Left lobe of liver (tissue), 2 donors: Measurements from ENCODE around the gene ADGRB3. TPM values are rescaled to one million over a fixed set of nuclear protein-coding genes. Genes with fewer than 3 reads are reported as not detected.
"Not testable (repeated sequence)": the region's sequence is repeated elsewhere in the genome, so short reads cannot be mapped to it uniquely, and the experiment has no call there.

ENCODE experiments used
- ATAC-seq: fragments of 200-7000 bp; cut with Tn5 transposase; one replicate; pipeline ENCODE4 v1.9.1; 2020; ENCODE audit warnings: mild to moderate bottlenecking, moderate library complexity
- DNase-seq: peaks from one replicate; pipeline ENCODE4 v3.0.0-alpha.2; 2020; ENCODE audit warnings: low spot score
- total RNA-seq: library from RNA; stranded (reverse); gene quantifications from one replicate; pipeline ENCODE4 v1.2.1, GENCODE V29; 2021
- donor health status: DM: no; HTN: no; CAD: no; lungs with moderate emphysema.
- donor health status: DM: no; HTN: yes; CAD: no.

The ADGRB3 gene
- total RNA-seq, 1 donor from 2014 or later: 0.38 TPM

- DNase-seq (no peak), ATAC-seq (no peak)
These were observed 7.9 kb downstream of the ADGRB3 start for GRCh38 chr6:68642977-68643376.

GRCh38 chr6:68649669-68650068 is 14.6 kb downstream of the ADGRB3 start:
- no peak for DNase-seq
- ATAC-seq: no peak

- DNase-seq (no peak), ATAC-seq (no peak)
These were observed 15.1 kb downstream of the ADGRB3 start for GRCh38 chr6:68650142-68650541.

- no peak for DNase-seq
- no peak for ATAC-seq
These were observed 16.2 kb downstream of the ADGRB3 start for GRCh38 chr6:68651011-68651985.

- DNase-seq (no peak), ATAC-seq (peak; percentile 34)
These were observed 17.0 kb downstream of the ADGRB3 start for GRCh38 chr6:68652117-68652536.

- DNase-seq: no peak
- no peak for ATAC-seq
These were observed 18.1 kb downstream of the ADGRB3 start for GRCh38 chr6:68653074-68653705.

GRCh38 chr6:68653706-68654089 is 18.6 kb downstream of the ADGRB3 start:
- ATAC-seq (no peak), DNase-seq (no peak)

GRCh38 chr6:68654134-68654533 is 19.1 kb downstream of the ADGRB3 start:
- DNase-seq: no peak
- ATAC-seq: no peak

GRCh38 chr6:68655028-68655427 is 19.9 kb downstream of the ADGRB3 start:
- ATAC-seq (no peak), DNase-seq (no peak)

- no peak for ATAC-seq
- DNase-seq: no peak
These were observed 22.5 kb downstream of the ADGRB3 start for GRCh38 chr6:68657374-68658139.

GRCh38 chr6:68658338-68658737 is 23.3 kb downstream of the ADGRB3 start:
- ATAC-seq: no peak

GRCh38 chr6:68673255-68673654 is 38.2 kb downstream of the ADGRB3 start:
- no peak for ATAC-seq

More at GRCh38 chr6:68658338-68658737, 23.3 kb downstream of the ADGRB3 start:
- no peak for DNase-seq

GRCh38 chr6:68675548-68675947 is 40.5 kb downstream of the ADGRB3 start:
- DNase-seq (no peak), ATAC-seq (no peak)

More at GRCh38 chr6:68673255-68673654, 38.2 kb downstream of the ADGRB3 start:
- no peak for DNase-seq

GRCh38 chr6:68676094-68676493 is 41.0 kb downstream of the ADGRB3 start:
- not testable (repeated sequence) for ATAC-seq, DNase-seq

GRCh38 chr6:68677058-68677457 is 42.0 kb downstream of the ADGRB3 start:
- no peak for DNase-seq
- ATAC-seq: no peak

GRCh38 chr6:68679399-68679798 is 44.3 kb downstream of the ADGRB3 start:
- DNase-seq (no peak), ATAC-seq (no peak)

- DNase-seq (no peak), ATAC-seq (no peak)
These were observed 45.2 kb downstream of the ADGRB3 start for GRCh38 chr6:68680264-68680663.

- DNase-seq: no peak
- no peak for ATAC-seq
These were observed 54.8 kb downstream of the ADGRB3 start for GRCh38 chr6:68689910-68690309.

- DNase-seq (no peak), ATAC-seq (no peak)
These were observed 56.0 kb downstream of the ADGRB3 start for GRCh38 chr6:68691120-68691519.

- ATAC-seq: no peak
- DNase-seq: no peak
These were observed 58.2 kb downstream of the ADGRB3 start for GRCh38 chr6:68693271-68693670.

- DNase-seq: no peak
These were observed 60.3 kb downstream of the ADGRB3 start for GRCh38 chr6:68695403-68695802.

More at GRCh38 chr6:68695403-68695802, 60.3 kb downstream of the ADGRB3 start:
- no peak for ATAC-seq
